Tibial nerve (tissue), 4 donors: ENCODE measurements around the gene SMAD7. TPM values are rescaled to one million over a fixed set of nuclear protein-coding genes. Genes with fewer than 3 reads are reported as not detected.

Experiments
- DNase-seq, 2 donors: peaks; one replicate each; pipeline ENCODE4 v3.0.0-alpha.2; 2019; ENCODE audit warnings: low spot score in 2 of 2
- H3K27ac ChIP-seq, 4 donors: fragments of 200-600 bp; sonication (generic) in 3 of 4; one replicate each; pipeline ENCODE4 v1.5.1; 2017 to 2019; ENCODE audit warnings: mild to moderate bottlenecking in 1 of 4
- H3K27me3 ChIP-seq, 2 donors: fragments of 200-600 bp; sonication (generic) in 1 of 2; one replicate each; pipeline versions ENCODE4 v1.5.1 to v1.6.0; 2017 to 2019
- H3K36me3 ChIP-seq, 3 donors: fragments of 200-600 bp; sonication (generic); one replicate each; pipeline ENCODE4 v1.5.1; 2018 to 2019
- H3K4me1 ChIP-seq, 4 donors: fragments of 200-600 bp; sonication (generic) in 3 of 4; one replicate each; pipeline ENCODE4 v1.5.1; 2017 to 2019
- H3K4me3 ChIP-seq, 4 donors: fragments of 200-600 bp; sonication (generic) in 3 of 4; one replicate each; pipeline ENCODE4 v1.5.1; 2017 to 2019; ENCODE audit warnings: mild to moderate bottlenecking in 1 of 4, moderate library complexity in 1 of 4
- H3K9me3 ChIP-seq, 4 donors: fragments of 200-600 bp; sonication (generic) in 3 of 4; one replicate each; pipeline ENCODE4 v1.5.1; 2017 to 2019
- CTCF ChIP-seq, 5 experiments: fragments of 200-600 bp in 3 of 5; fragments of 450-650 bp in 2 of 5; sonication (generic) in 3 of 5; IDR thresholded peaks; one replicate each; pipeline ENCODE4 v1.5.1; 2016 to 2019; ENCODE audit warnings: antibody characterized with exemption in 5 of 5, mild to moderate bottlenecking in 3 of 5, moderate library complexity in 2 of 5
- EP300 ChIP-seq, 2 donors: sonication (generic); formaldehyde crosslinking; IDR thresholded peaks; one replicate each; pipeline ENCODE4 v1.6.1; 2017; ENCODE audit warnings: antibody characterized with exemption in 2 of 2, mild to moderate bottlenecking in 1 of 2
- POLR2A ChIP-seq, 2 donors: fragments of 450-650 bp; IDR thresholded peaks; one replicate each; pipeline ENCODE4 v1.6.1; 2017; ENCODE audit warnings: antibody characterized with exemption in 2 of 2, mild to moderate bottlenecking in 2 of 2, moderate library complexity in 2 of 2
- WGBS, 2 donors: methylation state at CpG; one replicate each; pipeline ENCODE4 v1.1.5; 2018; 5-methylcytosine and 5-hydroxymethylcytosine counted together
- total RNA-seq, 4 donors: library from RNA; depleted of rRNA; stranded (reverse); fragments of >200 nt; gene quantifications; one replicate each; pipeline ENCODE4 v1.1.0, GENCODE V29; 2016

Gene SMAD7
- total RNA-seq, 4 donors from 2014 or later, result 34.3 to 56.8 (median 35.6) TPM

GRCh38 chr18:48924630-48925490, 25.9 kb downstream of the SMAD7 start:
- H3K27ac ChIP-seq, result peak overlapping the region in 3 of 4 donors; percentile 27 to 83 (median 80)
- H3K27me3 ChIP-seq, result no peaks in the 10 kb centered on the region
- H3K36me3 ChIP-seq, result peaks cover 0 to 16% (median 0%) of the 10 kb centered on the region in 3 donors
- DNase-seq, result no peak
- H3K4me1 ChIP-seq, result peaks cover 0 to 84% (median 64%) of the 10 kb centered on the region in 4 donors
- H3K9me3 ChIP-seq, result no peaks in the 10 kb centered on the region
- H3K4me3 ChIP-seq, result no peak overlapping the region
- WGBS, 2 donors, result 42 to 48% methylated on average over 17 of the region's 17 CpGs
- TF ChIP-seq POLR2A (IDR thresholded peaks at IDR 0.05), result no peak

- no peak overlapping the region for H3K4me3 ChIP-seq
- no peak for DNase-seq
- 61 to 72% methylated on average over 14 to 15 of the region's 15 CpGs for WGBS, 2 donors
- no peaks in the 10 kb centered on the region for H3K27me3 ChIP-seq
- peaks cover 0 to 75% (median 56%) of the 10 kb centered on the region in 4 donors for H3K4me1 ChIP-seq
- peak overlapping the region in 3 of 4 donors; percentile 68 to 83 (median 80) for H3K27ac ChIP-seq
- H3K36me3 ChIP-seq, result peaks cover 0 to 16% (median 0%) of the 10 kb centered on the region in 3 donors
- H3K9me3 ChIP-seq, result no peaks in the 10 kb centered on the region
- TF ChIP-seq POLR2A (IDR thresholded peaks at IDR 0.05) (no peak), EP300 (IDR thresholded peaks at IDR 0.05) (no peak)
Measured at GRCh38 chr18:48923746-48924629, 26.8 kb downstream of the SMAD7 start.

- 14 to 28% methylated on average over 21 of the region's 21 CpGs for WGBS, 2 donors
- DNase-seq, result peak; percentile 43 to 63
- no peak for TF ChIP-seq POLR2A (IDR thresholded peaks at IDR 0.05)
- TF ChIP-seq EP300 (IDR thresholded peaks at IDR 0.05), result no peak
- no peak for TF ChIP-seq CTCF (IDR thresholded peaks at IDR 0.05)
- peak overlapping the region; percentile 5 to 51 (median 38) for H3K4me3 ChIP-seq
- no peaks in the 10 kb centered on the region for H3K27me3 ChIP-seq
- peaks cover 0 to 68% (median 46%) of the 10 kb centered on the region in 4 donors for H3K4me1 ChIP-seq
- peaks cover 0 to 16% (median 0%) of the 10 kb centered on the region in 3 donors for H3K36me3 ChIP-seq
- peak overlapping the region; percentile 8 to 83 (median 74) for H3K27ac ChIP-seq
- H3K9me3 ChIP-seq, result no peaks in the 10 kb centered on the region
Measured at GRCh38 chr18:48922801-48923730, 27.7 kb downstream of the SMAD7 start.

GRCh38 chr18:48922226-48922800, 28.5 kb downstream of the SMAD7 start:
- Histone ChIP-seq H3K27me3 (no peaks in the 10 kb centered on the region), H3K4me1 (peaks cover 0 to 66% (median 39%) of the 10 kb centered on the region in 4 donors), H3K9me3 (no peaks in the 10 kb centered on the region), H3K4me3 (peak overlapping the region in 3 of 4 donors; percentile 38 to 51 (median 39)), H3K27ac (peak overlapping the region in 3 of 4 donors; percentile 68 to 83 (median 80)), H3K36me3 (peaks cover 0 to 16% (median 0%) of the 10 kb centered on the region in 3 donors)
- 22 to 27% methylated on average over 6 to 7 of the region's 7 CpGs for WGBS, 2 donors
- no peak for DNase-seq
- TF ChIP-seq EP300 (IDR thresholded peaks at IDR 0.05) (no peak), CTCF (IDR thresholded peaks at IDR 0.05) (no peak), POLR2A (IDR thresholded peaks at IDR 0.05) (no peak)
